ENCODE measurements around the gene IGFN1.

The IGFN1 gene

GRCh38 chr1:201144701-201145100 is 45.9 kb upstream of the IGFN1 start:
- H3K27ac ChIP-seq (ENCODE audit: low read depth, low read length), result no peak overlapping the region
- H3K9ac ChIP-seq (ENCODE audit: low read length), result no peak overlapping the region
- H3K4me3 ChIP-seq (ENCODE audit: insufficient read depth, low read length, poor library complexity, severe bottlenecking), result no peak overlapping the region
- H3K27me3 ChIP-seq (ENCODE audit: low read length), result no peaks in the 10 kb centered on the region
- no peaks in the 10 kb centered on the region for H3F3A ChIP-seq (ENCODE audit: insufficient read depth)
- TF ChIP-seq CTCF (IDR thresholded peaks at IDR 0.05; ENCODE audit: insufficient read depth, low read length, poor library complexity, severe bottlenecking) (no peak), EZH2phosphoT487 (conservative IDR thresholded peaks at IDR 0.05; ENCODE audit: low read length) (no peak)
- H3K79me2 ChIP-seq (ENCODE audit: insufficient read depth, low read length), result no peaks in the 10 kb centered on the region
- no peak overlapping the region for H3K4me2 ChIP-seq (ENCODE audit: low read depth, low read length, poor library complexity, severe bottlenecking)
- H3K9me2 ChIP-seq (replicated peaks; ENCODE audit: insufficient read depth, low read length), result no peaks in the 10 kb centered on the region
- H3K36me3 ChIP-seq (ENCODE audit: low read length), result no peaks in the 10 kb centered on the region
- no peaks in the 10 kb centered on the region for H4K20me1 ChIP-seq (ENCODE audit: low read depth, low read length)
- H3K9me3 ChIP-seq (ENCODE audit: insufficient read depth, low read length), result no peaks in the 10 kb centered on the region
- H2AFZ ChIP-seq (ENCODE audit: low read depth, low read length, severe bottlenecking), result no peak overlapping the region

GRCh38 chr1:201145132-201145531 is 45.5 kb upstream of the IGFN1 start:
- H3K9me2 ChIP-seq (replicated peaks; ENCODE audit: insufficient read depth, low read length), result no peaks in the 10 kb centered on the region
- no peaks in the 10 kb centered on the region for H3F3A ChIP-seq (ENCODE audit: insufficient read depth)
- no peak overlapping the region for H3K4me2 ChIP-seq (ENCODE audit: low read depth, low read length, poor library complexity, severe bottlenecking)
- H3K36me3 ChIP-seq (ENCODE audit: low read length), result no peaks in the 10 kb centered on the region
- no peak overlapping the region for H3K27ac ChIP-seq (ENCODE audit: low read depth, low read length)
- no peaks in the 10 kb centered on the region for H4K20me1 ChIP-seq (ENCODE audit: low read depth, low read length)
- H3K79me2 ChIP-seq (ENCODE audit: insufficient read depth, low read length), result no peaks in the 10 kb centered on the region
- H3K27me3 ChIP-seq (ENCODE audit: low read length), result no peaks in the 10 kb centered on the region
- H3K4me3 ChIP-seq (ENCODE audit: insufficient read depth, low read length, poor library complexity, severe bottlenecking), result no peak overlapping the region
- no peak for TF ChIP-seq EZH2phosphoT487 (conservative IDR thresholded peaks at IDR 0.05; ENCODE audit: low read length)
- no peak for TF ChIP-seq CTCF (IDR thresholded peaks at IDR 0.05; ENCODE audit: insufficient read depth, low read length, poor library complexity, severe bottlenecking)
- no peak overlapping the region for H3K9ac ChIP-seq (ENCODE audit: low read length)
- no peaks in the 10 kb centered on the region for H3K9me3 ChIP-seq (ENCODE audit: insufficient read depth, low read length)
- H2AFZ ChIP-seq (ENCODE audit: low read depth, low read length, severe bottlenecking), result no peak overlapping the region

GRCh38 chr1:201145816-201146215 is 44.8 kb upstream of the IGFN1 start:
- no peak overlapping the region for H3K9ac ChIP-seq (ENCODE audit: low read length)
- H3K36me3 ChIP-seq (ENCODE audit: low read length), result no peaks in the 10 kb centered on the region
- no peaks in the 10 kb centered on the region for H3F3A ChIP-seq (ENCODE audit: insufficient read depth)
- H3K4me2 ChIP-seq (ENCODE audit: low read depth, low read length, poor library complexity, severe bottlenecking), result no peak overlapping the region
- H2AFZ ChIP-seq (ENCODE audit: low read depth, low read length, severe bottlenecking), result no peak overlapping the region
- H3K9me3 ChIP-seq (ENCODE audit: insufficient read depth, low read length), result no peaks in the 10 kb centered on the region
- no peak overlapping the region for H3K27ac ChIP-seq (ENCODE audit: low read depth, low read length)
- TF ChIP-seq CTCF (IDR thresholded peaks at IDR 0.05; ENCODE audit: insufficient read depth, low read length, poor library complexity, severe bottlenecking), result no peak
- no peak for TF ChIP-seq EZH2phosphoT487 (conservative IDR thresholded peaks at IDR 0.05; ENCODE audit: low read length)
- H3K27me3 ChIP-seq (ENCODE audit: low read length), result no peaks in the 10 kb centered on the region
- no peaks in the 10 kb centered on the region for H3K9me2 ChIP-seq (replicated peaks; ENCODE audit: insufficient read depth, low read length)
- no peaks in the 10 kb centered on the region for H3K79me2 ChIP-seq (ENCODE audit: insufficient read depth, low read length)
- no peak overlapping the region for H3K4me3 ChIP-seq (ENCODE audit: insufficient read depth, low read length, poor library complexity, severe bottlenecking)
- H4K20me1 ChIP-seq (ENCODE audit: low read depth, low read length), result no peaks in the 10 kb centered on the region
